Kasumi-1 (cell line): ENCODE measurements around the gene CRK.
"Not testable (repeated sequence)": the region's sequence is repeated elsewhere in the genome, so short reads cannot be mapped to it uniquely, and the experiment has no call there.

Source experiments
- DNase-seq, 2 experiments: peaks; one replicate each; lab custom pipeline; 2025; lab: John Stamatoyannopoulos, UW

Gene CRK

GRCh38 chr17:1423456-1424135, 32.4 kb downstream of the CRK start:
- DNase-seq: no peak

GRCh38 chr17:1422885-1423284, 33.1 kb downstream of the CRK start:
- no peak for DNase-seq

GRCh38 chr17:1421470-1421869, 34.6 kb downstream of the CRK start:
- DNase-seq: no peak

GRCh38 chr17:1420981-1421380, 35.1 kb downstream of the CRK start:
- DNase-seq: no peak

- DNase-seq: no peak
Measured at GRCh38 chr17:1420163-1420562, 35.9 kb downstream of the CRK start.

- DNase-seq: not testable (repeated sequence)
Measured at GRCh38 chr17:1418476-1418875, 37.6 kb downstream of the CRK start.

- DNase-seq: no peak
Measured at GRCh38 chr17:1416414-1416813, 39.6 kb downstream of the CRK start.

- DNase-seq: no peak
Measured at GRCh38 chr17:1414634-1415033, 41.4 kb downstream of the CRK start.

GRCh38 chr17:1414001-1414574, 41.9 kb downstream of the CRK start:
- DNase-seq: no peak

GRCh38 chr17:1413281-1413791, 42.7 kb downstream of the CRK start:
- no peak for DNase-seq

GRCh38 chr17:1412185-1413110, 43.6 kb downstream of the CRK start:
- no peak for DNase-seq

GRCh38 chr17:1402262-1402586, 53.8 kb downstream of the CRK start:
- DNase-seq: no peak

- peak; percentile 66 to 81 for DNase-seq
Measured at GRCh38 chr17:1399679-1400512, 56.1 kb downstream of the CRK start, which contains the start of gene YWHAE. Gene YWHAE, minus strand, starts transcription at chr17:1400222. Its CDS starts 112 bp downstream, at chr17:1400110.

GRCh38 chr17:1398931-1399678, 56.9 kb downstream of the CRK start:
- no peak for DNase-seq

GRCh38 chr17:1398028-1398427, 58.0 kb downstream of the CRK start:
- DNase-seq: no peak

GRCh38 chr17:1395876-1396665, 60.0 kb downstream of the CRK start:
- DNase-seq: not testable (repeated sequence)

- no peak for DNase-seq
Measured at GRCh38 chr17:1391577-1391976, 64.5 kb downstream of the CRK start.

GRCh38 chr17:1390432-1391367, 65.3 kb downstream of the CRK start:
- no peak for DNase-seq
